HCEC 1CT (cell line): ENCODE measurements around the gene BCL7B.

Experiments
- DNase-seq: peaks from one replicate; pipeline ENCODE4 v3.0.0-alpha.2; 2017

The BCL7B gene

DNA sequence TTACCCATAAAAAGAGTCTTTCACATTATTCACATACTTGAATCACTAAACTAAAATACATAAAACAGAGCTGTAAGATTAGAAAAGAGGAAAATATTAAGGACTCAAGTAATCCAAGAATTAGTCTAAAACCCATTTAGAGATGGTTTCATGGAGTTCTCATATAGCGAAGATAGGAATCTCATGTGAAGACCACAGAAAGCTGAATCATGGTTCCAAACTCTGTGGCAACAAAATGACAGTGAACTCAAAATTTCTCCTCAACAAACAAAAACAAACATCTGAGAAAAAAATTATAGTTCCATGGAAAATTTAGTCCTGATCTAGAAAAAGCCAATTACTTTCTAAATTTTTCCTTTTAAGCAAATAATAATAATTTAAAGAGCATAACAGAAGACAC is 70.0 kb downstream of the BCL7B start:
- DNase-seq, result no peak
